PFSK-1 (cell line): ENCODE results near the gene C1orf174.

Source experiments
- FOXP2 ChIP-seq: optimal IDR thresholded peaks from 2 replicates; pipeline ENCODE3; 2011; ENCODE audit warnings: borderline replicate concordance, control low read depth, inconsistent platforms; ENCODE audit not compliant: insufficient read depth; ENCODE audit errors: extremely low read length, extremely low read depth
- POLR2AphosphoS5 ChIP-seq: IDR thresholded peaks from 2 replicates; pipeline ENCODE4 v1.6.1; 2012; ENCODE audit warnings: low read depth, mild to moderate bottlenecking, control low read depth, low read length, moderate library complexity
- SIN3A ChIP-seq: IDR thresholded peaks from 2 replicates; pipeline ENCODE4 v1.6.1; 2012; ENCODE audit warnings: mild to moderate bottlenecking, low read length, moderate library complexity, borderline replicate concordance; ENCODE audit not compliant: insufficient read depth
- TAF1 ChIP-seq: IDR thresholded peaks from 2 replicates; pipeline ENCODE4 v1.6.1; 2012; ENCODE audit warnings: low read length, control low read depth, borderline replicate concordance; ENCODE audit not compliant: insufficient read depth
- TF ChIP-seq, protein P1 (sequence below), 2 experiments: IDR thresholded peaks; 2 replicates each; pipeline versions ENCODE4 v1.6.1 to v1.8.0; 2011 to 2012; ENCODE audit warnings: low read depth in 2 of 2, low read length in 2 of 2, control low read depth in 1 of 2, inconsistent platforms in 1 of 2, mild to moderate bottlenecking in 1 of 2, moderate library complexity in 1 of 2; ENCODE audit not compliant: insufficient read depth in 1 of 2

The C1orf174 gene

DNA sequence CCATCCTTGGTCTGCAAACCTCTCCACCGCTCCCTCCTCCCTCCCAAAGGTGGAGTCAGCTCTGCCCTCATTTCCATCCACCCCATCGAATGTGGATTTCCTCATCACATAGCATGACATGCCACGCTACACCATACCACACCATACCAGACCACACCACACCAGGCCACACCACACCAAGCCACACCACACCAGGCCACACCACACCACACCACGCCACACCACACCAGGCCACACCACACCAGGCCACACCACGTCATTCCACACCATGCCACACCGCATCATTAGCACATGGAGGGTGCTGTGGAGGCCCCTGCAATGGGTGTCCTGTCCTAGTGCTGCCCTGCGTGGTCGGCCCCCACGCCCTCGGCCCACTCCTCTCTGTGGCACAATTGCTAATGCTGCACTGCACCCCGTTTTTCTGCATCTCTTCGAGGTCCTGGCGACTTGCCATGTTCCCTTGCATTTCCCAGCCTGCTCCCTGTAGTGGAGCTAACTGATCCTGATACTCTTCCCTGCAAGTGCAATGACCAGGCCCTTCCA lies 31.5 kb downstream of the C1orf174 start:
- TF ChIP-seq POLR2AphosphoS5 = no peak
- TF ChIP-seq, protein P1, sequence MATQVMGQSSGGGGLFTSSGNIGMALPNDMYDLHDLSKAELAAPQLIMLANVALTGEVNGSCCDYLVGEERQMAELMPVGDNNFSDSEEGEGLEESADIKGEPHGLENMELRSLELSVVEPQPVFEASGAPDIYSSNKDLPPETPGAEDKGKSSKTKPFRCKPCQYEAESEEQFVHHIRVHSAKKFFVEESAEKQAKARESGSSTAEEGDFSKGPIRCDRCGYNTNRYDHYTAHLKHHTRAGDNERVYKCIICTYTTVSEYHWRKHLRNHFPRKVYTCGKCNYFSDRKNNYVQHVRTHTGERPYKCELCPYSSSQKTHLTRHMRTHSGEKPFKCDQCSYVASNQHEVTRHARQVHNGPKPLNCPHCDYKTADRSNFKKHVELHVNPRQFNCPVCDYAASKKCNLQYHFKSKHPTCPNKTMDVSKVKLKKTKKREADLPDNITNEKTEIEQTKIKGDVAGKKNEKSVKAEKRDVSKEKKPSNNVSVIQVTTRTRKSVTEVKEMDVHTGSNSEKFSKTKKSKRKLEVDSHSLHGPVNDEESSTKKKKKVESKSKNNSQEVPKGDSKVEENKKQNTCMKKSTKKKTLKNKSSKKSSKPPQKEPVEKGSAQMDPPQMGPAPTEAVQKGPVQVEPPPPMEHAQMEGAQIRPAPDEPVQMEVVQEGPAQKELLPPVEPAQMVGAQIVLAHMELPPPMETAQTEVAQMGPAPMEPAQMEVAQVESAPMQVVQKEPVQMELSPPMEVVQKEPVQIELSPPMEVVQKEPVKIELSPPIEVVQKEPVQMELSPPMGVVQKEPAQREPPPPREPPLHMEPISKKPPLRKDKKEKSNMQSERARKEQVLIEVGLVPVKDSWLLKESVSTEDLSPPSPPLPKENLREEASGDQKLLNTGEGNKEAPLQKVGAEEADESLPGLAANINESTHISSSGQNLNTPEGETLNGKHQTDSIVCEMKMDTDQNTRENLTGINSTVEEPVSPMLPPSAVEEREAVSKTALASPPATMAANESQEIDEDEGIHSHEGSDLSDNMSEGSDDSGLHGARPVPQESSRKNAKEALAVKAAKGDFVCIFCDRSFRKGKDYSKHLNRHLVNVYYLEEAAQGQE (IDR thresholded peaks at IDR 0.05; ENCODE audit: insufficient read depth in 1 of 2, low read depth in 2 of 2, low read length in 2 of 2) = no peak
- TF ChIP-seq SIN3A = no peak
- no peak for TF ChIP-seq FOXP2
- no peak for TF ChIP-seq TAF1

DNA sequence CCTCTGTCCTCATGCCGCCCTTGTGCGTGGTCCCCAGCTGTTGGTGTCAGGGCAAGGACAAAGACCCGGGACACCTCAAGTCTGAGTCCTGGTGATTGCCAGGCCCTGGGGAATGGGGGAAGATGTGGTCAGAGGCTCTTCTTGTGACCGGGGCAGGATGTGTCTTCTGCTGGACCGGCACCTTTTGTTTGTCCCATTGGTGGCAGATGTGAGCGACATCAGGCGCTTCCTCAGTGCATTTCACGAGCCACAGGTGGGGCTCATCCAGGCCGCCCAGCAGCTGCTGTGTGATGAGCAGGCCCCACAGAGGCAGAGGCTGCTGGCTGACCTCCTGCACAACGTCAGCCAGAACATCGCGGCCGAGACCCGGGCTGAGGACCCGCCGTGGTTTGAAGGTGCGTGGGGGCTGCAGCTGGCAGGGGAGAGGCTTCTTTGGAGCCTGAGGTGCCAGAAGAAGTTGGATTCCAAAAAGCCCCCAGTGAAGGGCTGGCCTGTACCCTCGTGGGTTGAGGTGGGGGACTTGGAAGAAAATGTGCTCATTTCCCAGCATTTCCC lies 34.4 kb downstream of the C1orf174 start:
- no peak for TF ChIP-seq SIN3A

DNA sequence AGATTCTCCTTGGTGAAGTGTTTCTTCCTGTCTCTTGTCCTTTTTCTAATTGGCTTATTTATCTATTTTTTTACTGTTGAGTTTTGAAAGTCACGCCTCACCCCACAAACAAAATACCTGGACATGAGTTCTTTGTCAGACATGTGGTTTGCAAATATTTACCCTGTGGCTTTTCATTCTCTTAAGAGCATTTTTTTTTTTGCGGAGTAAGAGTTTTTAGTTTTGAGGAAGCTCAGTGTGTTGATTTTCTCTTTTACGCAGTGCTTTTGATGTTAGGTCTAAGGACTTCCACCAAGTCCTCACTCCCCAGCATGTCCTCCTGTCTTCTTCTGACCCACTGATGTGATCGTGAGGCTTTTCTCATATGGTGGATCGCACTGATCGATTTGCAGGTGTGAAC lies 35.2 kb downstream of the C1orf174 start:
- TF ChIP-seq POLR2AphosphoS5 (no peak), FOXP2 (no peak), TAF1 (no peak), SIN3A (no peak)
- TF ChIP-seq, protein P1 (IDR thresholded peaks at IDR 0.05; ENCODE audit: insufficient read depth in 1 of 2, low read depth in 2 of 2, low read length in 2 of 2) = no peak

DNA sequence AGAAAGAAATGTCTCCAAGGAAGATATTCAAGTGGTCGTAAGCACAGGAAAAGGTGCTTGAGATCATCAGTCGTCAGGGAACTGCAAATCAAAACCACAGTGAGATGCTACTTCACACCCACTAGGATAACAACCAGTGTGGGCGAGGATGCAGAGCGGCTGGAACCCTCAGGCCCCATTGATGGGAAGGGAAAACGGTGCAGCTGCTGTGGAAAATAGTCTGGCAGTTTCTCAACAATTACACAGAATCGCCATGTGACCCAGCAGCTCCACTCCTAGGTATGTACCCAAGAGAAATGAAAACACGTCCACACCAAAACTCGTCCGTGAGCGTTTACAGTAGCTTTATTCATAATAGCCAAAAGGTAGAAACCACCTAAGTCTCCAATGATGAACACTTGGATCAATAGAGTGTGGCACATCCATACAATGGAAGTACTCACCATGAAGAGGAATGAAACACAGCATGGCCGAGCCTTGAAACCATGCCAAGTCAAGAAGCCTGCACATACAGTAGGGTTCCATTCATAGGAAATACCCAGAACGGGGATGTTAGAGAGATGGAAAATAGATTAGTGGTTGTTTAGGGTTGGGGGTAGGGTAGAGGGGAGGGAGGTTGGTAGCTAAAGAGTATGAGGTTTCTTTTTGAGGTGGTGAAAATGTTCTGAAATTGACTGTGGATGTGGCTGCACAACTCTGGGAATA lies 36.7 kb downstream of the C1orf174 start:
- no peak for TF ChIP-seq SIN3A
- no peak for TF ChIP-seq FOXP2
- TF ChIP-seq TAF1 = no peak
- TF ChIP-seq POLR2AphosphoS5 = no peak
- TF ChIP-seq, protein P1 (IDR thresholded peaks at IDR 0.05; ENCODE audit: insufficient read depth in 1 of 2, low read depth in 2 of 2, low read length in 2 of 2) = no peak

DNA sequence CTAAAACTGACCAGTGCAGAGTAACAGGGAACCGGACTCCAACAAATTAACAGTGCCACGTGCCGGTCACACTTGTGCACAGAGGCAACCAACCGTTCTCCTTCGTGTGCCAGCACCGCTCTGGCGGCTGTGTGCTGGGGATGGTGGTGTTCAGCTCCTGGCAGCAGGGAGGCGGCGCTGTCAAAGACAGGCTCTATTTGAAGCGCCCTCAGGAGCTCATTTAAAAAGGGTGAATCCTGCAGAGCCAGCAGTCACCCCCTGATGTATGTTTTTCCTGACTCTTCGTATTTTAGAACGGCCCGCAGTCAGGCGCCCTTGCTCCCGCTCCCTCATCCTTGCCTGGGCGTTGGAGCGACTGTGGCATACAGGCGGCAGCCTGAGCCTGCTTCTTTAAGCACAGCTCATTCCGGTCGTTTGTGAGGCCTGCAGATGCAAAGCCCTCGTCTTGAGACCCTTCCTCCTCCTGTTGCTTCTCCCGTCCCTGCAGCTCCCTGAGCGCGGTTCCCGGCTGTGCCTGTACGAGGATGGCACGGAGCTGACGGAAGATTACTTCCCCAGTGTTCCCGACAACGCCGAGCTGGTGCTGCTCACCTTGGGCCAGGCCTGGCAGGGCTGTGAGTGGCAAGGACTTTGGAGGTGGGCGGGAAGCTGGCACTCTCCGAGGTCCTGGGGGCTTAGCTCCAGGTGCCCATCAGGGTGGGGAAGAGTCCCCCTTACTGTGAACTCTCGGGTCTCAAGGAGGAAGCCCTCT lies 41.7 kb downstream of the C1orf174 start:
- TF ChIP-seq TAF1 = no peak
- no peak for TF ChIP-seq SIN3A
- no peak for TF ChIP-seq FOXP2
- TF ChIP-seq POLR2AphosphoS5 = no peak

DNA sequence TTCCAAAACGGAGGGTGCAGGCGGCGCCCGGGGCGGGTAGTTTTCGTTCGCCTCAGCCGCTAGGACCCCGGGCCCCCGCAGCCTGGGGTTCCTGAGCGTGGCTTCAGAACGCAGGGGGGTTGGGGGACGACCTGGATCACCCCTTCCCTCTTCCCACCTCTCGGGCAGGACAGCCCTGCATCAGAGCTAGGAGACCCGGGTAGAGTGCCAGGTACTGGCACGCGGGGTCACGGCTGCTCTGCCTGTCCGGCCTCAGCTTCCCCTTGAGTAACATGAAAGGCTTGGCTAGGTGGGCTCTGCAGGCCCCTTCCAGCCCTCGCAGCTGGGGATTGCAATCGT lies 42.3 kb downstream of the C1orf174 start:
- TF ChIP-seq, protein P1 (IDR thresholded peaks at IDR 0.05; ENCODE audit: insufficient read depth in 1 of 2, low read depth in 2 of 2, low read length in 2 of 2) = no peak
- TF ChIP-seq FOXP2 (no peak), SIN3A (no peak), POLR2AphosphoS5 (no peak), TAF1 (no peak)
